GM12801 (cell line): Measurements from ENCODE around the gene IPMK.

Experiments used
- CTCF ChIP-seq: IDR thresholded peaks from one replicate; pipeline ENCODE4 v1.5.1; 2011; ENCODE audit warnings: control low read depth; ENCODE audit not compliant: insufficient read length; ENCODE audit errors: extremely low read depth

IPMK gene

GRCh38 chr10:58177362-58177947 is 90.2 kb downstream of the IPMK start:
- TF ChIP-seq CTCF = no peak

- no peak for TF ChIP-seq CTCF
Measured at GRCh38 chr10:58175990-58176900, 91.4 kb downstream of the IPMK start.

DNA sequence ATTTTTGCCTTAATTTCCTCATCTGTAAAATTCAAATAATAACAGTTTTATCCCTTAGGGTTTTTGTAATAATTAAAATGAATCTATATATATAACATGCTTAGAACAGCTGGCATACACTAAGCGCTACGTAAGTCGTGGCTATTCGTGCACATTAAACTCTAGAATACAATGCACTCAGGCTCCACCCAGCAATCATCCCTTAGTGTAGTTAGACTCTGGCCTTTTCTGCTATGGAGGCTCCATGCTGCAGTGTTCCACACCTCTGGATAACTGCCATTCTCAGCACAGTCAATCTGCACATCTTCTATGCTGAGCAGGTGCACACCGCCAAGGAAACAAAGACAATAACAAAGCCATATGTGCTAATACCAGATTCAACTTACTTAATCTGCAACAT is 92.9 kb downstream of the IPMK start:
- TF ChIP-seq CTCF = no peak

DNA sequence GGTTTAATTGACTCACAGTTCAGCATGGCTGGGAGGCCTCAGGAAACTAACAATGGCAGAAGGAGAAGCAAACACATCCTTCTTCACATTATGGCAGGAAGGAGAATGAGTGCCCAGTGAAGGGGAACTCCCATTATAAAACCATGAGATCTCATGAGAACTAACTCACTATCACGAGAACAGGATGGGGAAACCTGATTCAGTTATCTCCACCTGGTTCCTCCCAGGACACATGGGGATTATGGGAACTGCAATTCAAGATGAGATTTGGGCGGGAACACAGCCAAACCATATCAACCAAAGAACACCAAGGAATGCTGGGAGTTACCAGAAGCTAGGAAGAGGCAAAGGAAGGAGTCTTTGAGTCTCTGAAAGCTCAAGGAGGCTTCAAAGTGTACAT is 94.3 kb downstream of the IPMK start:
- no peak for TF ChIP-seq CTCF

DNA sequence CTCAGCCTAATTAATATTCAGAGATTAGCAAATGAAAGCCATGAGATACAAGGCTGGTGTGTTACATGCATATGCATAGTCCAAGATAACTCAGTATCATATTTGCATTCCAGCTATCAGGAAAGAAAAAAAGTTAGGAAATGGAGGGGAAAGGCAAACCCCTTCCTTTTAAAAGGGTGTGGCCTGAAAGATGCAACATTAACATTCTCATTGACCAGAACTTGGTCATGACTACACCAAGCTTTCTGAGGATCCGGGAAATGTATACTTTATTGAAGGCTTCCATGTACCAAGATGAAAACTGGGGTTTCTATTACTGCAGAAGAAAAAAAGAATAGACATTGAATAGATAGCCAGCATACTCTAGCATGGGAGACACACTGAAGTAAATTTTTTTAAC is 96.5 kb downstream of the IPMK start:
- TF ChIP-seq CTCF = no peak

GRCh38 chr10:58164517-58164916 is 103.2 kb downstream of the IPMK start:
- TF ChIP-seq CTCF = no peak

DNA sequence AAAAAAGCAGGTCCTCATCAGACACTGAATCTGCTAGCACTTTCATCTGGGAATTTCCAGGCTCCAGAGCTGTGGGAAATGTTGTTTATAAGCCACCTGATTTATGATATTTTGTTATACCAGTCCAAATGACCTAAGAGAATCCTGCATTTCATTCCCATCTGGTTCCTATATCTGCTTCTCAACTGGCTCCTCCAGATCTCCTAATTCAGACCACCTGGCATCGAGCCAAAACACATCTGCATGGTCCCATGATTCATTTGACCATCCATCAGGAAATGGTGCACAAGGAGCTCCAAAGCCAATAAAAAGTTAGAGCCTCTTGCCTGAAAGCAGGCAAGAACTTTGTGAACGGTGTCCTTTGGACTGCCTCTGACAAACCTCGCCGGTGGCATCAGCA is 108.9 kb downstream of the IPMK start:
- no peak for TF ChIP-seq CTCF
